ENCODE results near the gene STK38. TPM values are rescaled to one million over a fixed set of nuclear protein-coding genes. Genes with fewer than 3 reads are reported as not detected.

Gene STK38
- total RNA-seq, 1 donor from 2014 or later, result 55.1 TPM

GRCh38 chr6:36539814-36540568 is 7.3 kb downstream of the STK38 start:
- DNase-seq, result no peak
- no peaks in the 10 kb centered on the region for H3K9me3 Mint-ChIP-seq (ENCODE audit: unreplicated experiment)
- H3K36me3 Mint-ChIP-seq (ENCODE audit: unreplicated experiment), result peaks cover 6% of the 10 kb centered on the region
- H3K4me1 Mint-ChIP-seq (ENCODE audit: low read depth, unreplicated experiment), result peaks cover 5% of the 10 kb centered on the region
- H3K27me3 Mint-ChIP-seq (ENCODE audit: unreplicated experiment), result peaks cover 2% of the 10 kb centered on the region
- H3K27ac Mint-ChIP-seq (ENCODE audit: unreplicated experiment), result no peak overlapping the region
- H3K4me3 Mint-ChIP-seq (ENCODE audit: unreplicated experiment), result no peak overlapping the region
- TF ChIP-seq CTCF (IDR thresholded peaks at IDR 0.05; ENCODE audit: partially characterized antibody, unreplicated experiment), result no peak

GRCh38 chr6:36536873-36537547 is 10.3 kb downstream of the STK38 start:
- no peak for DNase-seq
- Mint-ChIP-seq H3K27ac (ENCODE audit: unreplicated experiment) (no peak overlapping the region), H3K27me3 (ENCODE audit: unreplicated experiment) (peaks cover 2% of the 10 kb centered on the region), H3K9me3 (ENCODE audit: unreplicated experiment) (no peaks in the 10 kb centered on the region), H3K36me3 (ENCODE audit: unreplicated experiment) (peaks cover 6% of the 10 kb centered on the region), H3K4me1 (ENCODE audit: low read depth, unreplicated experiment) (no peaks in the 10 kb centered on the region), H3K4me3 (ENCODE audit: unreplicated experiment) (no peak overlapping the region)
- TF ChIP-seq CTCF (IDR thresholded peaks at IDR 0.05; ENCODE audit: partially characterized antibody, unreplicated experiment), result no peak

GRCh38 chr6:36533321-36533720 is 14.0 kb downstream of the STK38 start:
- Mint-ChIP-seq H3K4me1 (ENCODE audit: low read depth, unreplicated experiment) (peaks cover 2% of the 10 kb centered on the region), H3K27me3 (ENCODE audit: unreplicated experiment) (peaks cover 2% of the 10 kb centered on the region), H3K4me3 (ENCODE audit: unreplicated experiment) (no peak overlapping the region), H3K9me3 (ENCODE audit: unreplicated experiment) (peaks cover 2% of the 10 kb centered on the region), H3K27ac (ENCODE audit: unreplicated experiment) (no peak overlapping the region), H3K36me3 (ENCODE audit: unreplicated experiment) (peaks cover 6% of the 10 kb centered on the region)
- no peak for DNase-seq
- no peak for TF ChIP-seq CTCF (IDR thresholded peaks at IDR 0.05; ENCODE audit: partially characterized antibody, unreplicated experiment)

GRCh38 chr6:36526066-36526465 is 21.2 kb downstream of the STK38 start:
- no peak for DNase-seq
- Mint-ChIP-seq H3K4me1 (ENCODE audit: low read depth, unreplicated experiment) (peaks cover 9% of the 10 kb centered on the region), H3K36me3 (ENCODE audit: unreplicated experiment) (no peaks in the 10 kb centered on the region), H3K27me3 (ENCODE audit: unreplicated experiment) (peaks cover 2% of the 10 kb centered on the region), H3K4me3 (ENCODE audit: unreplicated experiment) (no peak overlapping the region), H3K9me3 (ENCODE audit: unreplicated experiment) (peaks cover 2% of the 10 kb centered on the region), H3K27ac (ENCODE audit: unreplicated experiment) (no peak overlapping the region)
- TF ChIP-seq CTCF (IDR thresholded peaks at IDR 0.05; ENCODE audit: partially characterized antibody, unreplicated experiment), result no peak

- TF ChIP-seq CTCF (IDR thresholded peaks at IDR 0.05; ENCODE audit: partially characterized antibody, unreplicated experiment), result no peak
- Mint-ChIP-seq H3K4me3 (ENCODE audit: unreplicated experiment) (no peak overlapping the region), H3K4me1 (ENCODE audit: low read depth, unreplicated experiment) (peaks cover 9% of the 10 kb centered on the region), H3K36me3 (ENCODE audit: unreplicated experiment) (no peaks in the 10 kb centered on the region), H3K27me3 (ENCODE audit: unreplicated experiment) (peaks cover 2% of the 10 kb centered on the region), H3K9me3 (ENCODE audit: unreplicated experiment) (peaks cover 2% of the 10 kb centered on the region), H3K27ac (ENCODE audit: unreplicated experiment) (peak overlapping the region; percentile 7)
- DNase-seq, result no peak
Observed at GRCh38 chr6:36525346-36525745, 21.9 kb downstream of the STK38 start.

All from glutamatergic neuron (in vitro differentiated cells).